GM21737 (cell line): ENCODE results near the gene SLC12A7.

Source experiments
- ATAC-seq: cut with Tn5 transposase; IDR thresholded peaks from one replicate; pipeline ENCODE4 v1.9.1; 2021; ENCODE audit warnings: mild to moderate bottlenecking, moderate library complexity; ENCODE audit not compliant: unreplicated experiment

Gene SLC12A7

DNA sequence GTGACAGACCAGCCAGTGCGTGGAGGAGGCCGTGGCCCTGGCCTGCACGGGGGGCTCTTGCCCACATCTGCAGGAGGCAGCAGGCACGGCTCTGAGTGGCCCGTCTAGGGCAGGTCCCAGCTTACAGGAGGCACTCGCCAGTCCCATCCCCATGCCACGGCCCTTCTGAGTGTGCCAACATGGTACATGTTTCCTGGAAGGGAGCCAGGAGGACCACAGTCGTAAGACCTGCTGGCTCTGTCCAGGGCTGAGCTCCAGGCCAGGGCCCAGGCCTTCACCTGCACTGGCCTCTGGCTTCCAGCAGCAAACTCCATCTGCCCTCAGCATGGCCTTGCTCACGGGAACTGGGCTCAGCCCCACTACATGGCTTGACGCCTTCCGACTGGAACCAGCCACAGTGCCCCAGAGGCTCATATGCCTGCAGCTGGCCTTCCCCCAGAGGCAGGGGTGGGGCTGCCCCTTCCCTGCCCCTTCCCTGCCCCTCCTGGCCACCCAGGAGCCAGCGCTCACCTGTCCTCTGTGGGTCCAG, 99.5 kb downstream of the SLC12A7 start:
- no peak for ATAC-seq

DNA sequence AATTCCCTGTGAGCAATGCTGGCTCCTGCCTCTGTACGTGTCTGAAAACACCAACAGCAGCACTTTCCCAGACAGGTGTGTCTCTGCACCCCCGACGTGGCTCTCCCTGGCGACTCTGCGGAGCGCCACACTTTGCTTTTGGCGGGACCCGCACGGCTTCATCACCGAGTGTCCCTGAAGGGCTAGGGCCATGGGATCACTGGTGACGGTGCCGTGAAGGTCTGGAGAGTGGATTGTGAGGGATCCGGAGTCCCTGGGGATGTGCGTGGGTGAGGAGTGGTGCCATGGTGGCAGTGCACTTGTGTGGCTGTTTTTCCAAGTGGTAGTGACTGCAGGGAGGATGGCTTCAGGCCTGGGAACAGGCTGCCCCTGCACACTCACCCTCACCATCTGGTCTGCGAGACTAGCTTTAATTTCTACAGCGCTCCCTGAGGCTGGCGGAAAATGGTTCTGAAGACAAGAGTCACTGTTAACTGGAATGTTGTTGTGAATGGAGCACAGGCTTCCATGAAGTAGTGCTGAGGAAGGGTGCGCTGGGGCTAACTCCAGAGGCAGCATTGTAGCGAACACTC, 100.0 kb downstream of the SLC12A7 start:
- ATAC-seq, result no peak

DNA sequence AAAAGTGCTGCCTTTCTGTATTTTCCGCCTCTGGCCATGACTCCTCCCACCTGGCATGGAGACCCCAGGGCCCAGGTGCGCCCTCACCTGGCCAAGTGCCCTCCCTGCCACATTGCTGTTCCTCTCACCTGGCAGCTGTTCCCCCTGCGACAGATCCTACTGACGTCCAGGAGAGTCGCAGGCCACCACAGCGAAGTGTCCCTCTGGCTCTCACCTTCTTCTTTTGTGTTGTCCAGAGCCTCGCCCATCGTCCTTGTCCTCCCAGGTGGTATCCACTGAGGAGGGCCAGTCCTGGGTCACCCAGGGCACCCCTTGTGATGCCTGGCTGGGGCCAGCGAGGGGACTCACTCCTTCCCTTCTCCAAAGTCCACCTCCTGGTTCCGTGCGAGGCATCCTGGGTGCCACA, 100.6 kb downstream of the SLC12A7 start:
- ATAC-seq, result no peak

DNA sequence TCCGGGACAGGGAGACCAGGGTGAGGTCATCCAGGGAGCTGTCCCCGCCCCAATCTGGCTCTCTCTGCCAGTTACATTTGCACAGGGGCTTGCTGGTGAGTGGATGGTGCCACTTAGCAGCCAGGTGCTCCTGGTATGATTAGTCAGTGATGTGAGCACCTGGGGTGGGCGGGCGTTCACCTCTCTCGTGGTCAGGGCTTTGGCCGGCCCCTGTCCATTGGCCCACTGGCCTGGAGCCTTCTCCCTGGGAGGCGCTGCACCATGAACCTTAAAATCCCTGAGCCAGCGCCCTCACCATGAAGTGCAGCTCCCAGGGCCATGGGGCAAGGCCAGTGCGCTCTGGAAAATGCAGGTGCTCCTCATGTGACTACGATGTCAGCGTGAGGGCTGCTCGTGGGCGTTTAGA, 101.2 kb downstream of the SLC12A7 start:
- no peak for ATAC-seq

DNA sequence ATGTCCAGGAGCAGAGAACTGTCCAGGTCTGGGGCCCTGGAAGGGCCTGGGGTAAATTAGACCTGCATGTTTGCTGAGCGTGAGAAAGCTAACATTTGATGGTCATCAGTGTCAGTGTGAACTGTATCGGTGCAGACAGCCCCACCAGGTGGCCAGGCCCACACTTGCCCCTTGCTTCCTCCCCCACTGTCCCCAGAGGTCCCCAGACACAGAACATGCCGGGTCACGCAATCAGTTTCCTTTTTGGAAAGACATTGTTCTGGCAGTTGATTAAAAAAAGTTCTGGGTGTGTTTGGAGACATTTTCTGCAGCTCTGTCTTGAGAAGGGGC, 101.7 kb downstream of the SLC12A7 start:
- ATAC-seq, result no peak

DNA sequence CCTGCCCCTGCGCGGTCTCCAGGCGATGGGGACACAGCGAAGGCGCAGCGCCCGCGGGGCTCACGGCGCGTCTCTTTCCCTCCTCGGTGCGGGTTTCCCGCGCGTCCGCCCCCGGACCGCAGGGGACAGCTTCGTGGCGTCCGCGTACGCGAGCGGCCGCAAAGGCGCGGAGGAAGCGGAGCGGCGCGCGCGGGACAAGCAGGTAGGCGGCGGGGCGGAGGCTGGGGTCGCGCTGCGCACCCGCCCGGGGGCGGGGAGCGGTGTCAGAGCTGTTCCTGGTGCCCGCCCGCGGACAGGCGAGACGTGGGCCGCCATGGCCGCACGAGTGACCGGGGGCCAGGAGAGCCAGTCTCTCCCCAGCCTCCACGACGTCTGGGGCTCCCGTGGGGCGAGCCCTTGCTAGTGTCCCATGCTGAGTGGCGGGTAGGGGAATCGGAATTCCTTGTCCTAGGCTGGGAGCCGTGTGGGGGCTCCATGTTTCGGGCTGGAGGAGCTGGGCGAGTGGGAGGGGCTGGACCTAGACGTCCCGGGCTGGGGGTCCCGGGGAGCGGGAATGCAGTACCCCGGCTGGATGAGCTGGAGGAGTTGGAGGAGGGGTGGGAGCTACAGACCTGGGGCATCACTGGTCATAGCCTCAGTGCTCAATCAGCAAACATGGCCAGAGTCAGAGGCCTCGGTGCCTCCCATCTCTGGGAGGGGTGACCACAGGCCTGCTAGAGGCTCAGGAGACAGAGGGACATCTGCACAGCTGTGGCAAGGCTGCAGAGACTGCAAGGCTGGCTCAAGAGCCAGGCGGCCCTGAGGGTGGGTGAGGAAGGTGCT, 102.3 kb downstream of the SLC12A7 start:
- ATAC-seq, result no peak

DNA sequence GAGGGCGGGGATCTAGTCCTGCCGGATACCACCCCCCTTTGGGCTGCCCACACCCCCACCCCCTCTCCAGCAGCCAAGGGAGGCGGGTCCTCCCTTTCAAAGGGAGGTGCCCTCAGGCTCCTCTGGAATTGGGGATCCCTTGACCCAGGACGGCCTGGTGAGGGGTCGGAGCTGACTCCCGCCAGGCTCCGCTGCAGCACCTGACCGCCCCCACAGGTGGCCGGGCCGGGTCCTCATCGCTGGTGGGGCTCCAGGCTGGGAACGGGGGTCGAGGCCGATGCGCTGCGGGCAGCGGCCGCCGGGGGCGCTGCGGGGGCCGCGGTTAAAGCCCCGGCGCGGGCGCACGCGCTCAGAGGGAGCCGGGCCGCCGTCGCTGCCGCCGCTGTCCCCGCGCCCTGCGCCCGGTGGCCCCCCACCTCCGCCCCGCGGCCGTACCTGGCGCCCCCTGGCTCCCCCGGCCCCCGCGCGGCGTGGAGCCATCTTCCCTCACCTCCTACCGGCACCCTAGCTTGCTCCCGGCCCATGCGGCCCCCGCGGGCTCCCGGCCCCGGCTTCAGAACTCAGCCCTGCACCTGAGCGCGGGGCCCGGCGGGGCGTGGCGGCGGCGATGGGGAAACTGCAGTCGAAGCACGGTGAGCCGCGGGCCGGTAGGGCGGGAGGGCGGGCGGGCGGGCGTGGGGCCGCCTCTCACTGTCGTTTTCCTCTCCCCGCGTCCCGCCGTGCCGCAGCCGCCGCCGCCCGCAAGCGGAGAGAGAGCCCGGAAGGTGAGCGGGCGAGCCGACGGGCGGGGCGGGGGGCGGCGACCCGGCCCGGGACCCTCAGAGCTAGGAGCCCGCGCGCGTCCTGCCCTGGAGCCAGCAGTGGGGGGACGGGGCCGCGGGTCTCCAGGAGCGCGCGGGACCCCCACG, 103.2 kb downstream of the SLC12A7 start, which contains the start of gene NKD2:
Gene NKD2, plus strand, starts transcription at position 352 of the 908 bp plus-strand sequence. Its CDS starts 256 bp downstream, at position 608.
- ATAC-seq, result no peak

DNA sequence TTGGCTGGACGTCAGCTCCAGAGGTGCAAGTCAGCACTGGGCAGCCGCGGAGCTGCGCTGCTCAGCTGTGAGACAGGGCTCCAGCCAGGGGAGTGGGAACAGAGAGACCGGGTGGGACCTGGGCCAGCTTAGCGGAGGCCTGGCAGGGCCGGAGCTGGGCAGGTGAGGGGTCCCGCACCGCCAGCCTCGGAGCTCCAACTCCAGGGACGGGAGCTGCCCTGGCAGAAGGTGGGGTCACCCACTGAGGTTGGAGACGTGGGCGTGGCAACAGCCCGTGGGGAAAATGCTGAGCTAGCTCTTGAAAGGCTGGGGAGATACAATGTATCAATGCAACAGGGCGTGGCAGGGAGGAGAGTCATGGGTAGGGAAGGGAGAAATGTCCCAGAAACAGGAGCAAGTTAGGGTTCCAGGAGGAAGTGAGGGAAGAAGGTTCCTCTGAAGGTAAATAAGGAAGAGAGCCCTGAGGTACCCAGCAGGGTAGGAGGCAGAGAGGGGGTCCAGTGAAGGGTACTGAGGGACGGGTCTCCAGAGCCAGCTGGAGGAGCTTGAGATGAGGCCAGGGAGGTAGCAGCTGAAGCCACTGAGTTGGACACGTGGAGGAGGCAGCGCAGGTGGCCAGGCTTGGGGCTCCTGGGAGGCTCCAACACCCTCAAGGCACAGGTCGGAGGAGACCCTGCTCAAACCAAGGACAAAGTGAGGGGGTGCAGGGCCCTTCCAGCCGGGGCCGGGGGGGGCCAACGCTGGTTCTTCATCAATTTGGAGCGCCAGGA, 104.0 kb downstream of the SLC12A7 start:
- ATAC-seq, result no peak

DNA sequence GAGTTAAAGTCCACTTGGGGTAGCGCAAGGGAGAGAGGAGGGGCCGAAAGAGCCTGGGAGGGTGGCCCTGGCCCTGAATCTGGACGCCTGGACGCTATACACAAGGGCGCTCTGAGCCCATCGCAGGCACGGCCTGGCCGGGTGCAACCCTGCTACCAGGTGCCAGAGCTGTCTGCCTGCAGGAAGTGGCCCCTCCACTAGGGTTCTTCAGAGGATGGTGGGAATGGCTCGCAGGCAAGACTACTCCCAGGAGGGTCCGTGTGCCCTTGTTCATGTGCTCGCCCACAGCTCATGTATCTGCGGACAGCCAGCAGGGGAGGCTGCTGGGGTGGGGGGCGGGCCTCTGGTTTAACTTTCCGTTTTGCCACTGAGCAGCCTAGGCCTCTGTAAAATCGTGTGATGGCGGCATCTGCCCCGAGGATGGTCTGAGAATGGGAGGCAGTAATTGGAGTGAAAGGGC, 104.6 kb downstream of the SLC12A7 start:
- no peak for ATAC-seq

DNA sequence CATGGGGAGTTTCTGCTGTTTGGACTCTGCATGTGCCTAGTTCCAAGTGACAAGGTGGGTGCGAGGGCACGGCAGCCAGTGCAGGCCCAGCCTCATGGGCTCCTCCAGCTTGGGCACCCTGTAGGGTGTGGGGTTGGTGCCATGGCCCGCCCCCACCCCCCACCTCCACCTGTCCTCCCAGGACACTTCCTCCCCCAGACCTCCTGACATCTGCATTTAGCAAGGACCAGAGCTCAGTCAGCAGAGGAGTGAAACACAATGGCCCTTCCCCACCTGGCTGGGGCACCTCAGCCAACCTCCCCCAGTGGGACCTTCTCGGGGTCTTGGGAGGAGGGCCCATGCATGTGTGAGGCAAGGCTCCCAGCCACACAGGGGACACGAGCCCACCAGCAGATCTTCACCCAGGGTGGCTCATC, 105.2 kb downstream of the SLC12A7 start:
- ATAC-seq, result no peak

DNA sequence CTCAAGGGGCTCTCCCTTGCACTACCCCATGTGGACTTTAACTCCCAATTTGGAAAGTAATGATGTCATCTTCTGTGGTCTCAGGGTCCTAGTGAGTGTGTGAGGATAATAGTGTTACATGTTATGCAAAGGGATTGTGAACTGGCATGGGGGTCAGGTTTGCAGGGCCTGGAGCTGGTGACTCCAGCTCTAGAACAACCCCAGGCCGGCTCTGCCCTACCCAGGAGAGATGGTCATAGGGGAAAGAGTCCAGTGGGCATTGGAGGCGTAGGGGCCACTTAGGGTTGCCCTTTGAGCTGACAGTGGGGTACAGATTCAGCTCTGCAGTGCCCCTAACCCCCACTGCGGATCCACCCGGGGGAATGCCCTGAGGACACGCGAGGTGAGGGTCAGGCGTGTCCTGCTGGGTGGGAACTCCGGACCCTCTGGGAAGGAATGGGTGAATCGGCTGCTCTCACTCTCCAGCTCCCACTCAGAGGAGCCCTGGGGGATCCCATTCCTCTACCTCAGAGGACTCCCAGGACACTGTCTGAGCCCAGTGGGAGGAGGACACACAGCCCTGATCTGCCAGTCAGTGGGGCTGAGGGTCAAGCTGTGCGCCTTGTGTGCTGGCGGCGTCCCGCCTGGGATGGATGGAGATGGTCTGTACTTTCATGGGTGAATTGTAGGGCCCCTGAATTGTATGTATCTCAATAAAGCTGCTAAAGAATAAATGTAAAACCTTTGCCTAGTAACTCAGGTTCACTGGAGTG, 105.8 kb downstream of the SLC12A7 start:
- ATAC-seq, result no peak

DNA sequence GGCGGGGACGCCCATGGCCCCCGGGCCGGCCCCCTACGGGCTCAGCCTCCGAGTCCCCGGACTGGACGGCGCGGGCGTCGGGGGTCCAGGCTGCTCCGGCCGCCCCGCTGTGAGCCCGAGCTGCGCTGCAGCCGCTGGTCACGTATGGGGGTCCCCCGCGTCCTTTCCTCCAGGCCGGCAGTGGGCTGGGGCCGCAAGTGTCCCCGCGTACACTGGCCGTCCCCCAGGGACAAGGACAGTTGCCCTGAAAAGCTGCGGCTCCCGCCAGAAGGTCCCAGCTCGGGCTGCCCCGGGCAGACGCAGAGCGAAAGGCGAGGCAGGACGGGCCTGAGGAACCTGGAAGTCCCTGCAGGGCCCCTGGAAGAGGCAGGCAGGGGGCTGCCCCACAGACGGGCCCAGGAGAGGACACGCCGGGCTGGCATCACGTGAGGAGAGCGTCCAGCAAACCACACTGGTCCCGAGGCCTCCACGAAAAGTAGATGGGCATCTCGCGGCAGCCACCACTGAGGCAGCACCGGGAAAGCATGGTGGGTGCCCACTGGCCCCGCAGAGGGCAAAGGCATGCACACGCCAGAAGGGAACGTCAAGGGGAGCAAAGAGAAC, 106.5 kb downstream of the SLC12A7 start:
- ATAC-seq, result no peak

DNA sequence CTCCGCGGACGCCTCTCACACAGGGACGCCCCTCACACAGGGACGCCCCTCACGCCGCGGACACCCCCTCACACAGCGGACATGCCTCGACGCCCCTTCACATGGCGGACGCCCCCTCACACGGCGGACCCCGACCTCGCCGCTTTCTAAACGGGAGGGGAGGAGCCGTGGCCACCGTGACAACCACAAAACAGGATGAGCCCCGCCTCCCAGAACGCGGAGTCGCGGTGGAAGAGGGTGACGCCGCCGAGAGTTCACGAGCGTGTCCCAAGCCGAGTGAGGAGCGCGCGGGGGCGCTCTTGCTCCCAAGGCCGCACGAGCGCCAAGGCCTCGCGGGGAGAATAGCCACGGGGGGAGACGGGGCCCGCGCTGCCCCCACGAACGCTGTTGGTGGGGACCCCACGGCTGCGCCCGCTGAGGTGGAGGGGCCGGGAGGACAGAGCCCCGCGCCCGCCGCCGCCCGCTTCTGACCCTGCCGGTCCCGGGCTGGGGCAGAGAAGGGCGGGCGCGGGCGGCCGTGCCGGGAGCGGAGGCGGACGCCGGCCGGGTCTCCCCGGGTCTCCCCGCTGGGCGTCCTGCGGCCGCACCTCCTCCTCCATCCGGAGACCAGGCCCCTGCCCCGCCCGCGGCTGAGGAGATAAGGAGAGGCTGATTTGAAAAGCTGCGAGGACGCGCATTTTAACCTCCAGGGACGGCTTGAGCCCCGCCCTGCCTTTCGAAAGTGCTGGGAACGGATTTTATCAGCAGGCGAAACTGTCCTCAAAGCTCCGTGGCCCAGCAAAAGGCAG, 107.2 kb downstream of the SLC12A7 start:
- no peak for ATAC-seq

DNA sequence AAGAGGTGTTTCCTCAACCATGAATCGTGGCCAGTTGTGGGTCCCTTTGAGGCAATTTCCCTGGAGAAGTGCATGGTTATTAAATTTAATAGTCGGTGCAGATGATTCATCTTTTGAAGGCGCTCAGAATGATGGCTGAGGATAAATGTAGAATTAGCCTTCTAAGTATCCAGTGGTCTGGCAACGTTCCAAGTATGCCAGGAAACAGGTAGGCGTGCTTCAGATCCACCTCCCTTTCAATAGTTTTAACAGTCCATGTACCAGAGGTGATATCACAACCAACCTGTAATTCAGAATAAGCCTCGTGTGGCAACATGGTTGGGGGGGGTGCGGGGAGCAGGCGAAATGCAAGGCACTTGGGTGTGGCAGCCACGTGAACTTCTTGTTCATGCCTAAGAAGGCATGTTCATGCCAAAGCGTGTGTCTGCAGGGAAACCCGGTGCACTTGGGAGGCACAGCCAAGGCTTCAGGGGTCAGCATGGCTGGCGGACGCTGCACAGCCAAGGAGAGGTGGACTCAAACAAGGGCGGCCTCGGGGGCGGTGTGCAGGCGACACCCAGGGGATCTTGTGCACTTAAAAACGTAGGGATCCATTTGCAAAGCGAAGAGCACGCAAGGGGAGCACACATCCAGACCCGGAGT, 108.4 kb downstream of the SLC12A7 start:
- ATAC-seq, result no peak

DNA sequence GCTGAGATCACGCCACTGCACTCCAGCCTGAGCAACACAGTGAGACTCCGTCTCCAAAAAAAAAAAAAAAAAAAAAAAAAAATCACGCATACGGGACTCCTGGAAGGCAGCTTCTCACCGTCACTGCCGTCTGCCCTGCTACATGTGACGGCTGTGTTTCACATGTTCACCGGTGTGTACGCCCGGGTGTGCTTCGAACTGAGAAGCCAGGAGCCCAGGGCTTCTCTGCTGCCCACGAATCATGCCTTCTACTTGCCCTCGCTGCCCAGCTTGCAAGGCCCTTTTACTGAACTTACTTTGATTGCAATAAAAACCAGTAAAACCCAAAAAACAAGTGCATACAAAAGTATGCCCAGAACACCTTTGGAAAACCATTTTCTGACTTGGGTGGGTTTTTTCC, 109.0 kb downstream of the SLC12A7 start:
- ATAC-seq, result no peak

DNA sequence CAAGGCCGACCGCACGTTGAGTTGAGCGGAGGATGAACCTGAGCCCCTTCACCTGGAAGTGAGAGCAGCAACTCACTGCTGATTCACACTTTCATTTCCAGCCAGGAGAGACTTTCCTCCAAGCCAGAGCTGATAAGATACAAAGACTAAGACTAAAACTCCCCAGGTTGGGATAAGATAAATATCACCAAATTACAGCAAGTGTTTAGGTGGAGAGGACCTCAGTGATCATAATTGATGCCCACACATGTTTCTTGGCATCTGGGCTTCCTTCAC, 109.7 kb downstream of the SLC12A7 start:
- no peak for ATAC-seq

DNA sequence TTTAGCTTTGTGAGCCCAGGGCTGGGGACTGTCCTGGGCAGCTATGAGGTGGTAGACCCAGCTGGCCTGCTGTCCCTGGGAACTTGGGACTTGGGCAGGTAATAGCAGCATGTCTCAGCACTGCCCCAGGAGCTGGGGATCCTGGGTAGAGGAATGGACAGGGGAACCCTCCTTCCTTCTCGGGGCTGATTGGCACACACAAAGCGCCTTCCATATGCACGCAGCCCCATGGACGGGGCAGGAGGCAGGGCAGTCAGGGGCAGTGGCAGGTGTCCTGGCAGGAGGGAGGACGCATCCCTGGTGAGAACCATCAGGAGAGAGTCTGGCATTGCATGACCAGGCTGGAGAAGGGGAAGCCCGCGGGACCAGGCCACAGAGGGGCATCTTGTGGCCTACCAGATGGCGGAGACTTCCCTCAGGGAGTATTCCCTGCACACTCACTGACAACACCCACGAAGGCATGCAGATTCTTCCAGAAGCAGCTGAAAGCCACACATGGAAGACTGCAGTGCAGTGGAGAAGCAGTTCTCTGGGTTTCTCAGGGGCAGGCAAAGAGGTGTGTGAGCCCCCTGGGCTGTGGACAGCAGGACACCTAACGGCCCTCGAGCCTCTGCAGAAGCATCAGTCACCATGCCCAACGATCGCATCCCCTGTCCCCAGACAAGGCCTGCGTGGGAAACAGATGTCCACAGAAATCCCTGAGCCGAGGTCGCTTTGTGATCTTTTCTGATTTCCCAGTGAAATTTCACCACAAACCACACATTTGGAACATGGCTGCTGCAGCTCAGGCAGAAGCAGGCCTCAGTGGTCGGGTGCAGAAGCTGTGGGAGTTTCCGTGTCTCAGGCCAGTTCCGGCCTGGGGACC, 110.2 kb downstream of the SLC12A7 start:
- ATAC-seq, result no peak
